ENCODE data around the gene ULK4.

ULK4 gene

DNA sequence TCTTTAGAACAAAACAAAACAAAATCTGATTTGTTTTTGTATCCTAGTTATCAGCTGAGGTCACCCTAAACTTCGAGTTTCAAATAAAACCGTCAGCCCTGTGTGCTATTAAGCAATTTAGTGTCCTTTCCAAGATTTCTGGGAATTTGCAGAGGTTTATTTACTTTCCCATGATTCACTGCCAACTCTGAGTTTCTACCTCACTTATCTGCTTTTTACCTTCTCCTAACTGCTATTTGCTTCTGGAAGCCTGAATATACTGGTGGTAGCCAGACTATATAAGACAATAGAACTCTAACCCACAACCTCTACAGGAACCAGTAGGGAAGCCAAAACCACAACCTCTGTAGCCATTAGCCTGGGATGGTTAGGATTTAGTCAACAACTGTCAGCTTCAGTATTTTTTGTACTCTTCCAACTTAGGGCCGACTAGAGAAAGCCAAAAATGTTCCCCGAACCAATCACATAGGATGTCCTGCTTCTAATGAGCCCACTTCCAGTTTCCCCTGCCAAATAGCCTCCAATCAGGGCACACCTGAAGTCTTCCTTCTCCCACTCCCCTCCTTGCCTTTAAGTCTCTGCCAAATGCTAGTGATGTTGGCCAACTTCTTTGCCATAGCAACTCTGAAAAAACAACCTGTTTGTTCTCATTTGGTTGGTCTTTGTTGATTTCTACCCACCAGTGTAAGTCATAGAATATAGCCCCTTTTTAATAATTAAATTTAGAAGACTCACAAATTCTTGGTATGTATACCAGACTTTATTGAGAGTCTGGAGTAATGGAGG is 273.1 kb downstream of the ULK4 start:
- H3K27ac ChIP-seq (ENCODE audit: low read depth, low read length), result no peak overlapping the region
- H3K4me3 ChIP-seq (ENCODE audit: insufficient read depth, low read length, poor library complexity, severe bottlenecking), result no peak overlapping the region

DNA sequence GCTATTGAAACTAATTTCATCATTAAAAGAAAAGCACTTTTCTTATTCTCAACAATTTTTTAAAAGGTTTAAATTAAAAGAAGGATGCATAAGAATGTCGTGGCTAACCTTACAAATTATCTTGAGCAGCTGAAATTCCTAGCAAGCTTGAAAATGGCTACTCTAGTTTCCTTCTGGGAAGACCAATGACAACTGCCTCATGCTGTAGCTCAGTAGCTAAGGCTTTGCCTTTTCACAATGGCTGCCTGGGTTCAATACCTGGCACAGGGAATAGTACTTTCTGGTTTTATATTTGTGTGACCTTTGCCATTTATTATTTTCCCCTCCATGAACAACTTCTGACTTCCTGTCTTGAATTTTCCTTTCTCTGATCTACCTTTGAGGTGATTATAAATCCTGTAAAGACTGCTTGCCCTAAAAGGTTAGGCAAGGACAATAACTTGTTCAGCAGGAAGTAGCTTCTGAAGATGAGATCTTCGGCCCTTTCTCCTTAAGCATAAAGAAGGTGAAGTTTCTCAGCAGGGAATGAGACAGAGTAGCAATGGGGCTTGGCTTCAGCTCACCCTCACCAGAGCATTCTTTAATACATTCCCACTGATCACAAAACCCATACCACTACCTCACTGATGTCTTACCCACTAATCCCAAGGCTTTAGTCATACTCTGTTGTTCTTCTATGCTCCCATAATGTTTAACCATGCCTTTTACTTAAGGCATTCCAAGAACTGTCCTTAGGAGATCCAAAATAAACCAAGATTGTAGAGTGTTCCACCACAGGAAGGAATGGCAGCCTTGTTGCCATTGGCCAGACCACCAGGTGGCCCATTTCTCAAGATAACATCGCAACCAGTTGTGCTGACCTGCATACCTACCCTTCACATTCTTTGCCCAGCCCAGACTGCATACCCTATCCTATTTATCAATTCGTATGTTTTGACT is 276.8 kb downstream of the ULK4 start:
- no peak overlapping the region for H3K9ac ChIP-seq (ENCODE audit: low read length)
- H3K79me2 ChIP-seq (ENCODE audit: insufficient read depth, low read length), result no peaks in the 10 kb centered on the region
- no peaks in the 10 kb centered on the region for H3K9me2 ChIP-seq (replicated peaks; ENCODE audit: insufficient read depth, low read length)
- no peaks in the 10 kb centered on the region for H4K20me1 ChIP-seq (ENCODE audit: low read depth, low read length)
- no peaks in the 10 kb centered on the region for H3K36me3 ChIP-seq (ENCODE audit: low read length)
- H3K9me3 ChIP-seq (ENCODE audit: insufficient read depth, low read length), result no peaks in the 10 kb centered on the region
- no peak overlapping the region for H3K27ac ChIP-seq (ENCODE audit: low read depth, low read length)
- no peak overlapping the region for H3K4me3 ChIP-seq (ENCODE audit: insufficient read depth, low read length, poor library complexity, severe bottlenecking)
- H2AFZ ChIP-seq (ENCODE audit: low read depth, low read length, severe bottlenecking), result no peak overlapping the region
- H3K27me3 ChIP-seq (ENCODE audit: low read length), result no peaks in the 10 kb centered on the region
- H3F3A ChIP-seq (ENCODE audit: insufficient read depth), result no peaks in the 10 kb centered on the region
- H3K4me2 ChIP-seq (ENCODE audit: low read depth, low read length, poor library complexity, severe bottlenecking), result no peak overlapping the region
- TF ChIP-seq EZH2phosphoT487 (conservative IDR thresholded peaks at IDR 0.05; ENCODE audit: low read length) (no peak), CTCF (IDR thresholded peaks at IDR 0.05; ENCODE audit: insufficient read depth, low read length, poor library complexity, severe bottlenecking) (no peak)

More for the DNA sequence above, 273.1 kb downstream of the ULK4 start:
- Histone ChIP-seq H3K9me3 (ENCODE audit: insufficient read depth, low read length) (no peaks in the 10 kb centered on the region), H3K4me2 (ENCODE audit: low read depth, low read length, poor library complexity, severe bottlenecking) (no peak overlapping the region), H3K9me2 (replicated peaks; ENCODE audit: insufficient read depth, low read length) (no peaks in the 10 kb centered on the region), H2AFZ (ENCODE audit: low read depth, low read length, severe bottlenecking) (no peak overlapping the region), H3K36me3 (ENCODE audit: low read length) (no peaks in the 10 kb centered on the region), H3K27me3 (ENCODE audit: low read length) (no peaks in the 10 kb centered on the region), H3K9ac (ENCODE audit: low read length) (no peak overlapping the region), H3K79me2 (ENCODE audit: insufficient read depth, low read length) (no peaks in the 10 kb centered on the region), H4K20me1 (ENCODE audit: low read depth, low read length) (no peaks in the 10 kb centered on the region), H3F3A (ENCODE audit: insufficient read depth) (no peaks in the 10 kb centered on the region)
- TF ChIP-seq EZH2phosphoT487 (conservative IDR thresholded peaks at IDR 0.05; ENCODE audit: low read length), result no peak
- no peak for TF ChIP-seq CTCF (IDR thresholded peaks at IDR 0.05; ENCODE audit: insufficient read depth, low read length, poor library complexity, severe bottlenecking)

DNA sequence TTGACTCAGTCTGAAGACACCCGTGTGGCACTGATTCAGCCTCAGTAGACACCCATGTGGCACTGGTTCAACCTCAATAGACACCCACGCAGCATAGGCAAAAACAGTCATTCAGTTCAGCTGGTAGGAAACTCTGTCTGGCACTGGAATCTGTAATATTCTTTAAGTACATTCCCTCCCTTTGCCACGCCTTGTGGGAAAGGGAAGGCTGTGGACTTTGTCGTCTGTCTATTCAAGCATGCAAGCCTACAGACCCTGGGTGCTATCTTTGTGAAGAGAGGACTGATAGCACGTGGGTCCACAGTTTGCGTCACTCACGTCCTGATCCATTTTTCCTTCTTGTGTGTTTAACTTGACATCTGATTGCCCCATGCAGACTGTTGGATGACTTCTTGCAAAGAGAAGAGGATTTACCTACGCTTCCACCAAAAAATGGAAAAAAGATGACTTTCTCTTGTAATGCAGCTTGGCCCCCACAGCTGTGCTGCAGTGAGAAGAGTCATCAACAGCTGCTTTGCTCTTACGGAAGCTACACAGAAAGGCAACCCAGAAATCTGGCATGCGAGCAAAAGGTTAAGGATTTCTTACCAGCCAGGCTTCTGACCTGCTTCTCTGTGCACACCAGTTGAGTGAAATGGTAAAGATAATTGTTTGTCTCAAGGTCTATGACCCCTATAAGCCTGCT is 278.1 kb downstream of the ULK4 start:
- Histone ChIP-seq H3K27ac (ENCODE audit: low read depth, low read length) (no peak overlapping the region), H3F3A (ENCODE audit: insufficient read depth) (no peaks in the 10 kb centered on the region), H2AFZ (ENCODE audit: low read depth, low read length, severe bottlenecking) (no peak overlapping the region), H4K20me1 (ENCODE audit: low read depth, low read length) (no peaks in the 10 kb centered on the region), H3K36me3 (ENCODE audit: low read length) (no peaks in the 10 kb centered on the region), H3K9ac (ENCODE audit: low read length) (no peak overlapping the region), H3K4me2 (ENCODE audit: low read depth, low read length, poor library complexity, severe bottlenecking) (no peak overlapping the region), H3K79me2 (ENCODE audit: insufficient read depth, low read length) (no peaks in the 10 kb centered on the region), H3K9me2 (replicated peaks; ENCODE audit: insufficient read depth, low read length) (no peaks in the 10 kb centered on the region), H3K9me3 (ENCODE audit: insufficient read depth, low read length) (no peaks in the 10 kb centered on the region), H3K27me3 (ENCODE audit: low read length) (no peaks in the 10 kb centered on the region), H3K4me3 (ENCODE audit: insufficient read depth, low read length, poor library complexity, severe bottlenecking) (no peak overlapping the region)
- TF ChIP-seq EZH2phosphoT487 (conservative IDR thresholded peaks at IDR 0.05; ENCODE audit: low read length) (no peak), CTCF (IDR thresholded peaks at IDR 0.05; ENCODE audit: insufficient read depth, low read length, poor library complexity, severe bottlenecking) (no peak)

Measured in SU-DHL-6 (cell line).